GM19452 (cell line): ENCODE results near the gene TJAP1.
"Not testable (repeated sequence)": the region's sequence is repeated elsewhere in the genome, so short reads cannot be mapped to it uniquely, and the experiment has no call there.

Experiments used
- ATAC-seq: cut with Tn5 transposase; IDR thresholded peaks from one replicate; pipeline ENCODE4 v1.9.1; 2021; ENCODE audit not compliant: unreplicated experiment

TJAP1 gene

GRCh38 chr6:43452896-43453295 is 24.5 kb upstream of the TJAP1 start:
- ATAC-seq, result no peak

GRCh38 chr6:43453831-43454230 is 23.5 kb upstream of the TJAP1 start:
- no peak for ATAC-seq

- ATAC-seq, result peak; percentile 56
Measured at GRCh38 chr6:43454290-43454695, 23.1 kb upstream of the TJAP1 start.

- no peak for ATAC-seq
Measured at GRCh38 chr6:43454696-43455530, 22.5 kb upstream of the TJAP1 start.

GRCh38 chr6:43455531-43456428 is 21.6 kb upstream of the TJAP1 start, which contains the start of gene DLK2:
TSS of gene DLK2 (minus strand) at chr6:43455548. CDS start at chr6:43454825, 723 bp downstream.
- ATAC-seq, result no peak

- no peak for ATAC-seq
Measured at GRCh38 chr6:43457643-43458042, 19.7 kb upstream of the TJAP1 start.

- ATAC-seq, result not testable (repeated sequence)
Measured at GRCh38 chr6:43458154-43458553, 19.2 kb upstream of the TJAP1 start.

GRCh38 chr6:43459535-43459934 is 17.8 kb upstream of the TJAP1 start:
- ATAC-seq, result no peak

- ATAC-seq, result no peak
Measured at GRCh38 chr6:43460032-43460431, 17.3 kb upstream of the TJAP1 start.

- ATAC-seq, result no peak
Measured at GRCh38 chr6:43461936-43462335, 15.4 kb upstream of the TJAP1 start.

- no peak for ATAC-seq
Measured at GRCh38 chr6:43464337-43464736, 13.0 kb upstream of the TJAP1 start.

GRCh38 chr6:43465948-43466347 is 11.4 kb upstream of the TJAP1 start:
- ATAC-seq, result no peak

GRCh38 chr6:43467265-43467664 is 10.1 kb upstream of the TJAP1 start:
- ATAC-seq, result not testable (repeated sequence)

GRCh38 chr6:43467752-43468151 is 9.6 kb upstream of the TJAP1 start:
- ATAC-seq, result no peak

GRCh38 chr6:43468240-43468639 is 9.1 kb upstream of the TJAP1 start:
- no peak for ATAC-seq

GRCh38 chr6:43468748-43469681 is 8.4 kb upstream of the TJAP1 start:
- no peak for ATAC-seq

- ATAC-seq, result no peak
Measured at GRCh38 chr6:43469947-43470346, 7.4 kb upstream of the TJAP1 start.

GRCh38 chr6:43471399-43471798 is 6.0 kb upstream of the TJAP1 start:
- ATAC-seq, result no peak

GRCh38 chr6:43472515-43472914 is 4.9 kb upstream of the TJAP1 start:
- ATAC-seq, result no peak

- no peak for ATAC-seq
Measured at GRCh38 chr6:43475516-43475915, 1.9 kb upstream of the TJAP1 start.

- ATAC-seq, result no peak
Measured at GRCh38 chr6:43476746-43477145, 624 bp upstream of the TJAP1 start.
